Kidney (tissue), 14 donors: ENCODE measurements around the gene PDCD5. TPM values are rescaled to one million over a fixed set of nuclear protein-coding genes. Genes with fewer than 3 reads are reported as not detected.
"Not testable (repeated sequence)": the region's sequence is repeated elsewhere in the genome, so short reads cannot be mapped to it uniquely, and the experiment has no call there.

ENCODE experiments used
- DNase-seq, 5 donors: peaks; one replicate each; pipeline ENCODE4 v3.0.0-alpha.2; 2013 to 2020
- FAIRE-seq: peaks from 2 replicates; lab custom pipeline; 2012; peaks lifted over from hg19 to GRCh38; lab: Jason Lieb, UNC
- H3K27ac ChIP-seq, 2 donors: one replicate each; pipeline ENCODE4 v1.7.0; 2013; ENCODE audit warnings: low read depth in 2 of 2, low read length in 2 of 2, inconsistent platforms in 1 of 2
- H3K27me3 ChIP-seq: one replicate; pipeline ENCODE4 v1.7.1; 2013; ENCODE audit warnings: low read length, inconsistent platforms; ENCODE audit not compliant: control insufficient read depth, insufficient read depth
- H3K36me3 ChIP-seq, 3 donors: one replicate each; pipeline versions ENCODE4 v1.7.0 to v1.7.1; 2013; ENCODE audit warnings: low read length in 3 of 3, control low read depth in 1 of 3, inconsistent platforms in 1 of 3; ENCODE audit not compliant: insufficient read depth in 3 of 3, control insufficient read depth in 2 of 3
- H3K4me1 ChIP-seq, 3 donors: one replicate each; pipeline versions ENCODE4 v1.7.0 to v1.7.1; 2013; ENCODE audit warnings: low read length in 3 of 3, inconsistent platforms in 1 of 3, low read depth in 1 of 3; ENCODE audit not compliant: control insufficient read depth in 2 of 3, insufficient read depth in 2 of 3
- H3K4me3 ChIP-seq, 3 donors: one replicate each; pipeline versions ENCODE4 v1.7.0 to v1.8.1; 2013; ENCODE audit warnings: low read length in 3 of 3, control low read depth in 1 of 3, inconsistent platforms in 1 of 3
- H3K9ac ChIP-seq, 3 donors: one replicate each; pipeline versions ENCODE4 v1.7.0 to v1.7.1; 2013; ENCODE audit warnings: low read length in 3 of 3, control low read depth in 1 of 3, inconsistent platforms in 1 of 3
- H3K9me3 ChIP-seq, 3 donors: one replicate each; pipeline versions ENCODE4 v1.7.0 to v1.7.1; 2013; ENCODE audit warnings: low read length in 3 of 3, control low read depth in 1 of 3, inconsistent platforms in 1 of 3; ENCODE audit not compliant: control insufficient read depth in 2 of 3, insufficient read depth in 1 of 3
- intact Hi-C: fragments of 100-400 bp; cut with DNase I; formaldehyde crosslinking; loops from one replicate; pipeline ENCODE4 v1.11.1; 2022
- polyA plus RNA-seq: library from polyadenylated mRNA; stranded (reverse); fragments of 350-450 nt; fragmentation: Illumina TruSeq; extraction: RNeasy Lipid Tissue Mini Kit (QIAGEN cat#74804); gene quantifications from one replicate; pipeline ENCODE4 v1.2.3, GENCODE V29; 2014; ENCODE audit warnings: low read depth, low replicate concordance; ENCODE audit not compliant: insufficient read depth
- total RNA-seq: library from RNA; stranded (reverse); fragmentation: NEBNext Ultra II Directional; extraction: Animal tissue kit (Norgen Biotek cat#: 25700); gene quantifications from one replicate; pipeline ENCODE4 v1.2.1, GENCODE V29; 2021
- TF ChIP-seq, protein P1 (sequence below): IDR thresholded peaks from 3 replicates; pipeline ENCODE4 v1.5.1; 2012; ENCODE audit warnings: mild to moderate bottlenecking, moderate library complexity, borderline replicate concordance; ENCODE audit not compliant: insufficient read depth; ENCODE audit errors: extremely low read depth
- donor health status: control.
- donor health status: control.
- donor health status: control.
- donor health status: control.
- donor health status: control.
- donor health status: DM: yes; HTN: yes; CAD: no.
- donor health status: Normal renal cell carcinoma (clear cell type).

The PDCD5 gene
- total and polyA plus RNA-seq, 2 donors from 2014 or later: 62.6 to 116 TPM

GRCh38 chr19:32537580-32537979 lies 43.4 kb upstream of the PDCD5 start:
- TF ChIP-seq, protein P1, sequence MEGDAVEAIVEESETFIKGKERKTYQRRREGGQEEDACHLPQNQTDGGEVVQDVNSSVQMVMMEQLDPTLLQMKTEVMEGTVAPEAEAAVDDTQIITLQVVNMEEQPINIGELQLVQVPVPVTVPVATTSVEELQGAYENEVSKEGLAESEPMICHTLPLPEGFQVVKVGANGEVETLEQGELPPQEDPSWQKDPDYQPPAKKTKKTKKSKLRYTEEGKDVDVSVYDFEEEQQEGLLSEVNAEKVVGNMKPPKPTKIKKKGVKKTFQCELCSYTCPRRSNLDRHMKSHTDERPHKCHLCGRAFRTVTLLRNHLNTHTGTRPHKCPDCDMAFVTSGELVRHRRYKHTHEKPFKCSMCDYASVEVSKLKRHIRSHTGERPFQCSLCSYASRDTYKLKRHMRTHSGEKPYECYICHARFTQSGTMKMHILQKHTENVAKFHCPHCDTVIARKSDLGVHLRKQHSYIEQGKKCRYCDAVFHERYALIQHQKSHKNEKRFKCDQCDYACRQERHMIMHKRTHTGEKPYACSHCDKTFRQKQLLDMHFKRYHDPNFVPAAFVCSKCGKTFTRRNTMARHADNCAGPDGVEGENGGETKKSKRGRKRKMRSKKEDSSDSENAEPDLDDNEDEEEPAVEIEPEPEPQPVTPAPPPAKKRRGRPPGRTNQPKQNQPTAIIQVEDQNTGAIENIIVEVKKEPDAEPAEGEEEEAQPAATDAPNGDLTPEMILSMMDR: no peak
- Histone ChIP-seq H3K4me1 (no peaks in the 10 kb centered on the region), H3K4me3 (no peak overlapping the region)

DNA sequence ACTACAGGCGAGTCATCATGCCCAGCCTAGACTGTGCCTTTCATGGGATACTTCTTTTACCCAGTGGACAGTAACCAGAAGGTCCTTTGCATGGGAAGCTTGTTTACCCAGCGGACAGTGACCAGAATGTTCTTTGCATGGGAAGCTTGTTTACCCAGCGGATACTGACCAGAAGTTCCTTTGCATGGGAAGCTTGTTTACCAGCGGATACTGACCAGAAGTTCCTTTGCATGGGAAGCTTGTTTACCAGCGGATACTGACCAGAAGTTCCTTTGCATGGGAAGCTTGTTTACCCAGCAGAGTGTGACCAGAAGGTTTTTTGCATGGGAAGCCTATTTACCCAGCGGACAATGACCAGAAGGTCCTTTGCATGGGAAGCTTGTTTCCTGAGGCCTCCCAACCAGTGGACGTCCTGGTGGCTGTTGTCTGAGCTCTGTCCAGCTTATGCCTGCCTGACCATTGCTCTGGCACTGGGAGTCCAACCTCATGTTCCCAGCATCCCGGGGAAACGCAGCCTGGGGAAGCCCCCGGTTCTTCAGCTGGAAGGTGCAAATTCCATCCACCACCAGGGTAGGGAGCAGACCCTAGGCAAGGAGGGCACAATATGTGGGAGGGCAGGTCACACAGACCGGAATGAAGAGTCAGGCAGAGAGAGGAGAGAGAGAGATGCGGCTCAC lies 41.6 kb upstream of the PDCD5 start:
- DNase-seq (peak in 2 of 5 donors; percentile 12 to 14), FAIRE-seq (no peak)
- no peak overlapping the region for H3K4me3 ChIP-seq
- no peaks in the 10 kb centered on the region for H3K4me1 ChIP-seq
- no peak overlapping the region for H3K27ac ChIP-seq
- intact Hi-C loops: no loop called here
- H3K9ac ChIP-seq: no peak overlapping the region
- no peaks in the 10 kb centered on the region for H3K36me3 ChIP-seq
- no peaks in the 10 kb centered on the region for H3K27me3 ChIP-seq
- H3K9me3 ChIP-seq: peaks cover 0 to 2% (median 1%) of the 10 kb centered on the region in 3 donors
- TF ChIP-seq, protein P1: no peak

More at GRCh38 chr19:32537580-32537979, 43.4 kb upstream of the PDCD5 start:
- intact Hi-C loops: no loop called here
- Histone ChIP-seq H3K27me3 (no peaks in the 10 kb centered on the region), H3K9me3 (peaks cover 0 to 4% (median 2%) of the 10 kb centered on the region in 3 donors), H3K36me3 (no peaks in the 10 kb centered on the region), H3K9ac (no peak overlapping the region), H3K27ac (no peak overlapping the region)
- DNase-seq (no peak), FAIRE-seq (no peak)

DNA sequence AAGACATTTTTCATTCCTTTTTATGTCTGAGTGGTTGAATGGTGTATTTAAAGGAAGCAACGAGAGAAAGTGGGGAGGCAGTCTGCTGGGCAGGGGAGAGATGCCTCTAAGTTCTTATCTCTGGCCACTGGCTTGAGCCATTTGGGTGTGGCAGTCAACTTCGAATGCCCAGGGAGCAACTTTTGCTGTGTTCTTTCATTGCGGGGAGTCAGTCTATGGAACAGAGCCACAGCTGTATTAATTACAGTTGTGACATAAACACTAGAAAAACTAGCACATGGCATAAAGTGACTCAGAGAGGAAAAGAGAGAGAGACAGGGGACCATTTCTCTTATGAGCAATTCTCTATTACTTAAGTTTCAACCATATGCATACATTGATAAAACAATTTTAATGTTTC lies 40.4 kb upstream of the PDCD5 start:
- Histone ChIP-seq H3K36me3 (no peaks in the 10 kb centered on the region), H3K27ac (no peak overlapping the region), H3K4me3 (no peak overlapping the region), H3K27me3 (no peaks in the 10 kb centered on the region), H3K9me3 (peaks cover 0 to 2% (median 0%) of the 10 kb centered on the region in 3 donors), H3K9ac (no peak overlapping the region), H3K4me1 (no peaks in the 10 kb centered on the region)
- DNase-seq (no peak), FAIRE-seq (no peak)
- TF ChIP-seq, protein P1: no peak
- intact Hi-C loops: no loop called here

GRCh38 chr19:32541376-32541775 lies 39.6 kb upstream of the PDCD5 start:
- H3K9ac ChIP-seq, H3K27ac ChIP-seq, DNase-seq, H3K27me3 ChIP-seq, intact Hi-C loops, H3K4me3 ChIP-seq, H3K4me1 ChIP-seq, H3K9me3 ChIP-seq, FAIRE-seq, H3K36me3 ChIP-seq: not testable (repeated sequence)
